Fibroblast of pulmonary artery (primary cell): ENCODE measurements around the gene FASTK.
A peak's percentile ranks its signal among the peaks of the same experiment; 100 is the strongest.

Experiments
- DNase-seq: peaks from one replicate; pipeline ENCODE4 v3.0.0-alpha.2; 2010; ENCODE audit warnings: low read depth
- H3K4me3 ChIP-seq: replicated peaks from 2 replicates; pipeline ENCODE4 v1.5.1; 2011; ENCODE audit warnings: low read depth, mild to moderate bottlenecking, control low read depth, low read length, moderate library complexity
- TF ChIP-seq, protein P1 (sequence below): IDR thresholded peaks from 2 replicates; pipeline ENCODE4 v1.5.1; 2011; ENCODE audit warnings: mild to moderate bottlenecking, control low read depth, low read length, inconsistent platforms; ENCODE audit errors: missing control alignments

The FASTK gene

DNA sequence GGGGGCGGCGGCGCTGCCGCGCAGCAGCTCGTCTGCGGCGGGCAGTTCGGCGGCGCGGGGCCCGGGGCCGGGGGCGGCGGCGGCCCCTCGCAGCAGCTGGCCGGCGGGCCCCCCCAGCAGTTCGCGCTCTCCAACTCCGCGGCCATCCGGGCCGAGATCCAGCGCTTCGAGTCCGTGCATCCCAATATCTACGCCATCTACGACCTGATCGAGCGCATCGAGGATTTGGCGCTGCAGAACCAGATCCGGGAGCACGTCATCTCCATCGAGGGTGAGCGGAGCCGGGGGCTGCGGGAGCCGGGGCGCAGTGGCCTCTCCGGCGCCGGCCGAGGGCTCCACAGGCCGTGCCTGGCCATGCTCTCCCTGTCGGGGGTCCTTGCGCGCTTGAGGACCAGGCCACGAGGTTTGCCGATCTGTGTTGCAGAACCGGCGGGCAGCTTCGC is 6.2 kb upstream of the FASTK start:
- H3K4me3 ChIP-seq: peak overlapping the region; percentile 79
- TF ChIP-seq, protein P1, sequence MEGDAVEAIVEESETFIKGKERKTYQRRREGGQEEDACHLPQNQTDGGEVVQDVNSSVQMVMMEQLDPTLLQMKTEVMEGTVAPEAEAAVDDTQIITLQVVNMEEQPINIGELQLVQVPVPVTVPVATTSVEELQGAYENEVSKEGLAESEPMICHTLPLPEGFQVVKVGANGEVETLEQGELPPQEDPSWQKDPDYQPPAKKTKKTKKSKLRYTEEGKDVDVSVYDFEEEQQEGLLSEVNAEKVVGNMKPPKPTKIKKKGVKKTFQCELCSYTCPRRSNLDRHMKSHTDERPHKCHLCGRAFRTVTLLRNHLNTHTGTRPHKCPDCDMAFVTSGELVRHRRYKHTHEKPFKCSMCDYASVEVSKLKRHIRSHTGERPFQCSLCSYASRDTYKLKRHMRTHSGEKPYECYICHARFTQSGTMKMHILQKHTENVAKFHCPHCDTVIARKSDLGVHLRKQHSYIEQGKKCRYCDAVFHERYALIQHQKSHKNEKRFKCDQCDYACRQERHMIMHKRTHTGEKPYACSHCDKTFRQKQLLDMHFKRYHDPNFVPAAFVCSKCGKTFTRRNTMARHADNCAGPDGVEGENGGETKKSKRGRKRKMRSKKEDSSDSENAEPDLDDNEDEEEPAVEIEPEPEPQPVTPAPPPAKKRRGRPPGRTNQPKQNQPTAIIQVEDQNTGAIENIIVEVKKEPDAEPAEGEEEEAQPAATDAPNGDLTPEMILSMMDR: no peak
- DNase-seq: no peak

DNA sequence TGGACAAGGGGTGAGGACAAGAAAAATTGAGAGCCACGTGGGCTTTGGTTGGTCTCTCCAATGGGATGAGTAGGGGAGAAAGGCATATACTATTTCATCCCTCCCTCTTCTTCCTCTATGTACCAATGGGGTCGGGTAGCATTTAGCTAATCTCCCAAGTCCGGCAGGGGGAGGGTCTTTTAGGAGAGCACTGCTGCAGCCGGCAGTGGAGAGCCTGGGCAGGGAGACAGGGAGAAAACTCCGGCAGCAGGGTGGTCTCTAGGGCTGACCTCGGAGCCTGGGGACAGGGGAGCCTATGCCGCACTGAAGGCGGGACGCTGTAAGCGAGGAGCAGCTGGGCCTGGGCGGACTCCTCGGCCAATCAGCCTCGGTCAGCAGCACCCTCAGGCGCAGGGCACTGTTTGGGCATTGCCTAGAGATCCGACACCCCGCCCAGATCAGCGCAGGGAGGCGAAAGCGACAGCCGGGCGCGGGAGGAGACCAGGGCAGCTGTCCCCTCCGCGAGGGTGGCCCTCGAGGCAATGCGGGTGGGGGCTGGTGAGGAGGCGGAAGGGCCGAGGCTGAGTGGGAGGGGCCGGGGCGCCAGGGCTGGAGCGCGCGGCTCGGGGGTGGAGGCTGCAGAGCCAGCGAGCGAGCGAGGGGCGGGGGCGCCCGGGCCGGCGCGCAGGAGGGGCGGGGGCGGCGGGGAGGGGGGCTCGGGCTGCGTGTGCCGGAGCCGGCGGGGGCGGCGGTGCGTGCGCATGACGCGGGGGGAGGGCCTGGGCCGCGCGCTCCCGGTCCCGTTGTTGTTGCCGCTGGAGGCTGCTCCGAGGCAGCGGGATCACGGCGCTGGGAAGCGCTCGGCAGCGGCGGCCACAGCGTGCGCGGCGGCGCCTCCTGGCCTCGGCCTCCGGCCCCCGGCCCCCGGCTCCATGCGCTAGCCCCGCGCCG is 5.3 kb upstream of the FASTK start, which contains the start of gene AGAP3:
Gene AGAP3, plus strand, starts transcription at position 785 of the 930 bp plus-strand sequence. CDS start 267 bp downstream, outside the sequence.
- TF ChIP-seq, protein P1: no peak
- H3K4me3 ChIP-seq: peak within 1 kb of the TSS; percentile 79
- peak; percentile 70 for DNase-seq

DNA sequence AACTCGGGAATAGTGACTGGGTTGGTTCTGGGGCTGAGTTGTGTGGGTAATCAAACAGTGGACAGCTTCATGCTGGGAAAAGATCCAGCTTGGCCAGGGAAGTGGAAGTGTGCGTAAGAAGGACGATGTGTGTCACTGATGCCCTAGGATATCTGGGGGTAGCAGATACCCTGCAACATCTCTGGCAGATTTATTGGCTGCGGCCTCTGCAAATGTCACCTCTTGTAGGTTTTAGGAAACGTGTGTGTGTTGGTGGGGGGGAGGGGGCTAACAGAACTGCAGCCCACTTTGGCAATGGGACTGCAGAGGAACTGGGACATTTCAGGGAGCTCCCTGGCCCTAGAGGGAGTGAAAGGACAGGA is 4.7 kb upstream of the FASTK start:
- no peak overlapping the region for H3K4me3 ChIP-seq
- no peak for DNase-seq
- TF ChIP-seq, protein P1: no peak

DNA sequence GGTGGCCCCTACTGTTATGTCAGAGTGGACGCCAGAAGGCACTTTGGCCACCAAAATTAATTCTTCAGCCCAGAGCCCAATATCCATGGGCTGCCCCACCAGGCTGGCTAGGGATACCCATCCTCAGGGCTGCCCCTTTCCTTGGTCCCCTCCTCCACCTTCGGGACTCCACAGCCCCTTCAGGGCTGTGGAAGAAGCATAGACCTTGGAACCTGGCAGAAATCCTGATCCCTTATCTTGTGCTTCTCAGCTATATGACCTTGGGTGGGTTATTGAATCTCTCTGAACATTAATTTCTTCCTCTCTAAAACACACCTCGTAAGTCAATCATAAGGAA is 3.2 kb upstream of the FASTK start:
- peak overlapping the region; percentile 74 for H3K4me3 ChIP-seq
- DNase-seq: no peak
- TF ChIP-seq, protein P1: no peak

DNA sequence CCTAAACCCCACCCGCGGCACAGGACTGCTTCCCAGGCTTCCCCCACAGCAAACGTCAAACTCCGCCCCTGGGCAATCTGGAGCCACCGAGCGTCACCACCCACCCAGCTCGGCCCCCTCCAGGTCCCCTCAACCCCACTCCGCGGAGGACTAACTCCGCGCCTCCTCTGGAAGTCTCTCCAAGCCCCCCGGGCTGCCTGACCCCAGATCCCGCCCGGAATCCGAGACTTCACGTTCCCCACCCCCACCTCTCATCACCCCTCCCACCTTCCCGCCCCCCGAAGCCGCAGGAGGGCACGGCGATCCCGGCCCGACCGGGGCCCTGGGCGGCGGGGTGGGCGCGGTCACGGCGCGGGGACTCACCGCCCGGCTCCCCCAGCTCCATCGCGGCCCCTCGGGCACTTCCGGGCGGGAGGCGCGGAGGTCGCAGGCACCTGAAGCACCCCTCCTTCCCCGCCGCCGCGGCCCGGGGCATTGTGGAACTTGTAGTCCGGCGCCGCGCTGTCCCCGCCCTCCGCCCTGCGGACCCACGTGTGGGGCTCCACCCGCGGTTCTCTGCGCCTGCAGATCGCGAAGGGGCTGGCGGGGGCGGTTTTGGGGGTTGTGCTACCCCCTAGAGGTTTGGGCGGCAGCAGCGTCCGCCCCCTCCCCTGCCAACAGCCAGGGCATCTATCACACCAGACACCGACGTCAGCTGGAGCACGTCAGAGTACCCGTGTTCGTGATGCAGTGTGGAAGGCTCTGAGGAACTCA is 2.6 kb upstream of the FASTK start, which contains the start of gene TMUB1:
Gene TMUB1, minus strand, starts transcription at position 423 of the 753 bp plus-strand sequence. CDS start 930 bp downstream, outside the sequence.
- TF ChIP-seq, protein P1: no peak
- peak within 1 kb of the TSS; percentile 74 for H3K4me3 ChIP-seq

DNA sequence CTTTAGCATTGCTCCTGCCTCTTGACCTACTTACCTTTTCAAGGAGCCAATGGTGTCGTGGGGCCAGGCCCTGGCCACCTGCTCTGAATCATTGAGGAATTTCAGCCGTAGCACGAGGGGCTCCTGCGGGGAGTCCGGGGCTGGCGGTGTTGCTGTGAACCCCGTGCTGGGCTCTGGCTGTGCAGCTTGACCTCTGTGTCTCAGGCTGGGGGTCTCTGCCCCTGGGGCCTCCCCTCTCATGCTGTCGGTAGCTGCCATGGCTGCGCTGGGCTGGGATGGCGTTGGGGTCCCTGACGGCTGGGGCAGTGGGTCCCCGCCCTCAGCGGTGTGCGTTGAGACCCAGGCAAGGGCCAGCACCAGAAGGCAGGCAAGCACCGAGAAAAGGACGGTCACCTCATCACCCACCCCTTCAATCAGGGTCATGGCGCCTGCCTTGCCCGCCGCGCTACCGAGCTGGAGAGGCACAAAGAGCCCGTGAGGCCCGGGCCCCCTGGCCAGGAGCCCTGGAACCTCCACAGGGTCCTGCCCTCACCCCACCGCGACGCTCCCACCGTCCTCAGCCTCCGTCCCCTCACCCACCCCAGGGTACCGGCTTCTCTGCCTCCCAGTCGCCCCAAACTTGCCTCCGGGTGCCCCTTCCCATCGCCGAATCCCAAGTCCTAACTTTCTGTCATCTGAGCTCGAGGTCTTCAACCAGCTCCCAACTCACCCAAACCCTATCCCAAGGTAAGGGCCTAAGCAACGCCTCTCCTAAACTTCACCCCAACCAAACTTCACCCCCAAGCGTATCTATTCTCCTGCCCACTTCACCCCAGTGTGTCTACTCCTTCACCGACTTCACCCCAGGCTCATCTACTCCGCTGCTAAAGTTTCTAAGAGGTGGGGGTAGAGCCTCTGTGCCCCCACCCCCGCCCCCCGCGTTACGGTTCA is 1.8 kb upstream of the FASTK start:
- DNase-seq: no peak
- TF ChIP-seq, protein P1: no peak
- H3K4me3 ChIP-seq: peak overlapping the region; percentile 74

More for the DNA sequence above, 2.6 kb upstream of the FASTK start, which contains the start of gene TMUB1:
- no peak for DNase-seq
